ENCODE results near the gene NR6A1. TPM values are rescaled to one million over a fixed set of nuclear protein-coding genes. Genes with fewer than 3 reads are reported as not detected.

NR6A1 gene
- total and polyA plus RNA-seq, 12 donors: 0.29 to 2.0 (median 1.2) TPM

- H3K27me3 ChIP-seq: no peaks in the 10 kb centered on the region
- intact Hi-C loops (cut with DNase I): no loop called here
- H3K27ac ChIP-seq: no peak overlapping the region
- ATAC-seq: no peak
- H3K36me3 ChIP-seq: no peaks in the 10 kb centered on the region
- no peaks in the 10 kb centered on the region for H3K4me1 ChIP-seq
- H3K4me3 ChIP-seq: no peak overlapping the region
- no peak for DNase-seq
- no peak for TF ChIP-seq CTCF (IDR thresholded peaks at IDR 0.05)
- no peaks in the 10 kb centered on the region for H3K9me3 ChIP-seq
These were observed 170.7 kb downstream of the NR6A1 start for GRCh38 chr9:124600407-124600806.

- Histone ChIP-seq H3K4me3 (no peak overlapping the region), H3K9me3 (no peaks in the 10 kb centered on the region), H3K27ac (no peak overlapping the region), H3K36me3 (no peaks in the 10 kb centered on the region), H3K27me3 (no peaks in the 10 kb centered on the region), H3K4me1 (peaks cover 0 to 10% (median 7%) of the 10 kb centered on the region in 9 donors)
- WGBS, 2 donors: 98 to 99% methylated on average over 39 of the region's 39 CpGs
- no peak for TF ChIP-seq CTCF (IDR thresholded peaks at IDR 0.05)
- intact Hi-C loops (cut with DNase I): no loop called here
- DNase-seq (no peak), ATAC-seq (no peak)
These were observed 171.9 kb downstream of the NR6A1 start for GRCh38 chr9:124599121-124599795.

- TF ChIP-seq CTCF (IDR thresholded peaks at IDR 0.05): no peak
- H3K4me1 ChIP-seq: peaks cover 0 to 22% (median 10%) of the 10 kb centered on the region in 9 donors
- ATAC-seq (no peak), DNase-seq (no peak)
- no peaks in the 10 kb centered on the region for H3K9me3 ChIP-seq
- H3K4me3 ChIP-seq: no peak overlapping the region
- no peaks in the 10 kb centered on the region for H3K36me3 ChIP-seq
- H3K27ac ChIP-seq: no peak overlapping the region
- intact Hi-C loops (cut with DNase I): no loop called here
- no peaks in the 10 kb centered on the region for H3K27me3 ChIP-seq
- 91 to 92% methylated on average over 5 of the region's 5 CpGs for WGBS, 2 donors
These were observed 173.1 kb downstream of the NR6A1 start for GRCh38 chr9:124598048-124598447.

- 83 to 85% methylated on average over 6 of the region's 6 CpGs for WGBS, 2 donors
- intact Hi-C loops (cut with DNase I): no loop called here
- DNase-seq: no peak
- peaks cover 0 to 28% (median 10%) of the 10 kb centered on the region in 9 donors for H3K4me1 ChIP-seq
- H3K36me3 ChIP-seq: no peaks in the 10 kb centered on the region
- ATAC-seq: no peak
- no peak overlapping the region for H3K27ac ChIP-seq
- no peak for TF ChIP-seq CTCF (IDR thresholded peaks at IDR 0.05)
- H3K9me3 ChIP-seq: no peaks in the 10 kb centered on the region
- H3K4me3 ChIP-seq: no peak overlapping the region
- no peaks in the 10 kb centered on the region for H3K27me3 ChIP-seq
These were observed 174.8 kb downstream of the NR6A1 start for GRCh38 chr9:124596172-124596839.

All from heart right ventricle (tissue), 16 donors.